Measurements from ENCODE around the gene TMEM247. TPM values are rescaled to one million over a fixed set of nuclear protein-coding genes. Genes with fewer than 3 reads are reported as not detected.

Gene TMEM247
- total RNA-seq, 3 donors from 2014 or later (not counting 1 experiment from before 2014, with no cell fraction given) = not detected

GRCh38 chr2:46499392-46499785 is 20.0 kb downstream of the TMEM247 start:
- Mint-ChIP-seq H3K36me3 (no peaks in the 10 kb centered on the region), H3K4me3 (peak overlapping the region; percentile 95), H3K27ac (peak overlapping the region; percentile 94 to 96), H3K4me1 (peaks cover 8 to 17% of the 10 kb centered on the region in 2 donors), H3K9me3 (no peaks in the 10 kb centered on the region), H3K27me3 (ENCODE audit: low read depth in 2 of 2) (peaks cover 0 to 3% of the 10 kb centered on the region in 2 donors)
- H3K27ac ChIP-seq (ENCODE audit: low read length) = peak overlapping the region; percentile 82
- H3K27me3 ChIP-seq (ENCODE audit: control insufficient read depth, insufficient read depth, low read length) = no peaks in the 10 kb centered on the region
- TF ChIP-seq, protein P1, sequence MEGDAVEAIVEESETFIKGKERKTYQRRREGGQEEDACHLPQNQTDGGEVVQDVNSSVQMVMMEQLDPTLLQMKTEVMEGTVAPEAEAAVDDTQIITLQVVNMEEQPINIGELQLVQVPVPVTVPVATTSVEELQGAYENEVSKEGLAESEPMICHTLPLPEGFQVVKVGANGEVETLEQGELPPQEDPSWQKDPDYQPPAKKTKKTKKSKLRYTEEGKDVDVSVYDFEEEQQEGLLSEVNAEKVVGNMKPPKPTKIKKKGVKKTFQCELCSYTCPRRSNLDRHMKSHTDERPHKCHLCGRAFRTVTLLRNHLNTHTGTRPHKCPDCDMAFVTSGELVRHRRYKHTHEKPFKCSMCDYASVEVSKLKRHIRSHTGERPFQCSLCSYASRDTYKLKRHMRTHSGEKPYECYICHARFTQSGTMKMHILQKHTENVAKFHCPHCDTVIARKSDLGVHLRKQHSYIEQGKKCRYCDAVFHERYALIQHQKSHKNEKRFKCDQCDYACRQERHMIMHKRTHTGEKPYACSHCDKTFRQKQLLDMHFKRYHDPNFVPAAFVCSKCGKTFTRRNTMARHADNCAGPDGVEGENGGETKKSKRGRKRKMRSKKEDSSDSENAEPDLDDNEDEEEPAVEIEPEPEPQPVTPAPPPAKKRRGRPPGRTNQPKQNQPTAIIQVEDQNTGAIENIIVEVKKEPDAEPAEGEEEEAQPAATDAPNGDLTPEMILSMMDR (IDR thresholded peaks at IDR 0.05) = no peak
- H3K9me3 ChIP-seq (ENCODE audit: control insufficient read depth, insufficient read depth, low read length) = no peaks in the 10 kb centered on the region
- no peaks in the 10 kb centered on the region for H3K36me3 ChIP-seq (ENCODE audit: control insufficient read depth, insufficient read depth, low read length)
- H3K4me1 ChIP-seq (ENCODE audit: control insufficient read depth, insufficient read depth, low read length) = peaks cover 8% of the 10 kb centered on the region
- intact Hi-C loops (cut with micrococcal nuclease) = no loop called here
- no peak for ATAC-seq
- WGBS (ENCODE audit: insufficient coverage) = 36% methylated on average over 7 of the region's 7 CpGs
- DNase-seq = no peak
- H3K4me3 ChIP-seq (ENCODE audit: low read length) = peak overlapping the region; percentile 62

DNA sequence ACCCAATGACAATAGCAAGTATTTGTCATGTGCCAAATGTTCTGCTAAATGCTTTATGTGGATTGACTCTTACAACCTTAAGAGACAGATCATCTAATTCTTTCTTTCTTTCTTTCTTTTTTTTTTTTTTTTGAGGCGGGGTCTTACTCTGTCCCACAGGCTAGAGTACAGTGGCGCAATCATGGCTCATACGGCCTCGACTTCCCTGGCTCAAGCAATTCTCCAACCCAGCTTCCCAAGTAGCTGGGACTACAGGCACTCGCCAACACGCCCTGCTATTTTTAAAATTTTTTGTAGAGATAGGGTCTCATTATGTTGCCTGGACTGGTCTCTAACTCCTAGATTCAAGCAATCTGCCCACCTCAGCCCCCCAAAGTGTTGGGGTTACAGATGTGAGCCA is 21.4 kb downstream of the TMEM247 start:
- H3K36me3 Mint-ChIP-seq = no peaks in the 10 kb centered on the region
- peak overlapping the region; percentile 94 to 96 for H3K27ac Mint-ChIP-seq
- no peaks in the 10 kb centered on the region for H3K9me3 Mint-ChIP-seq
- Histone ChIP-seq H3K4me1 (ENCODE audit: control insufficient read depth, insufficient read depth, low read length) (peaks cover 9% of the 10 kb centered on the region), H3K36me3 (ENCODE audit: control insufficient read depth, insufficient read depth, low read length) (no peaks in the 10 kb centered on the region), H3K27ac (ENCODE audit: low read length) (no peak overlapping the region), H3K9me3 (ENCODE audit: control insufficient read depth, insufficient read depth, low read length) (no peaks in the 10 kb centered on the region), H3K4me3 (ENCODE audit: low read length) (no peak overlapping the region), H3K27me3 (ENCODE audit: control insufficient read depth, insufficient read depth, low read length) (no peaks in the 10 kb centered on the region)
- H3K4me3 Mint-ChIP-seq = peak overlapping the region; percentile 53
- peaks cover 13 to 21% of the 10 kb centered on the region in 2 donors for H3K4me1 Mint-ChIP-seq
- TF ChIP-seq, protein P1 (IDR thresholded peaks at IDR 0.05) = no peak
- H3K27me3 Mint-ChIP-seq (ENCODE audit: low read depth in 2 of 2) = peaks cover 0 to 3% of the 10 kb centered on the region in 2 donors
- WGBS (ENCODE audit: insufficient coverage) = 92% methylated on average over 5 of the region's 6 CpGs
- DNase-seq (no peak), ATAC-seq (no peak)
- intact Hi-C loops (cut with micrococcal nuclease) = no loop called here

DNA sequence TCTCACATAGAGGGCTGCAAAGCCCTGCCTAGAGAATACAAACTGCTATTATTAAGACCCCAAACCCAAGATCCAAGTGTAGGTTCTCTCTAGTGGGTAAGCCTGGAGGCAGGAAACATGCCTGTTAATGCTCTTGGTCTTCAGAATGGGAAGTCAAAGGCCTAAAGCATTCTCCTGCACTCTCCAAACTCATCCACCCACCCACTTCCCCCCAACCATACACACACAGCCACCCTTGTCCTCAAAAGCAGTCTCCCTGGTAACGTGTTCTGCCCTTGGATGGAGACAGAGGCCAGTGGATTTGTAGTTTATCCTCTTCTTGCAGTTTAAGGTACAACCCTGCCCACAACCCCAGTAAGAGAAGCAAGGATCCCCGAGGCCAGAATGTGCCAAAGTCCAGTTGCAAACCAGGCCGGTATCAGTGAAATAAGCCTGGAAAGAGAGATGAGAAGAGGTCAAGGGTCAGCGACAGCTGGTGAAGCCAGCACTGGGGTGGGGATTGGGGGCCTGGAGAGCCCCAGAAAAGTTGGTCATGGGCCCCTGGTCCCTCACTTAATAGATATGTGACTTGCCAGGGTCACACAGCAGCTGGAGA is 23.0 kb downstream of the TMEM247 start:
- TF ChIP-seq, protein P1 (IDR thresholded peaks at IDR 0.05) = no peak
- ATAC-seq = no peak
- Histone ChIP-seq H3K36me3 (ENCODE audit: control insufficient read depth, insufficient read depth, low read length) (no peaks in the 10 kb centered on the region), H3K27me3 (ENCODE audit: control insufficient read depth, insufficient read depth, low read length) (no peaks in the 10 kb centered on the region), H3K4me3 (ENCODE audit: low read length) (no peak overlapping the region), H3K4me1 (ENCODE audit: control insufficient read depth, insufficient read depth, low read length) (peaks cover 18% of the 10 kb centered on the region), H3K9me3 (ENCODE audit: control insufficient read depth, insufficient read depth, low read length) (no peaks in the 10 kb centered on the region), H3K27ac (ENCODE audit: low read length) (no peak overlapping the region)
- intact Hi-C loops (cut with micrococcal nuclease) = no loop called here
- Mint-ChIP-seq H3K9me3 (no peaks in the 10 kb centered on the region), H3K4me1 (peaks cover 22 to 33% of the 10 kb centered on the region in 2 donors), H3K4me3 (no peak overlapping the region), H3K27me3 (ENCODE audit: low read depth in 2 of 2) (peaks cover 0 to 3% of the 10 kb centered on the region in 2 donors), H3K27ac (peak overlapping the region in 1 of 2 donors; percentile 42), H3K36me3 (no peaks in the 10 kb centered on the region)
- WGBS (ENCODE audit: insufficient coverage) = 94% methylated on average over 4 of the region's 4 CpGs
- no peak for DNase-seq

DNA sequence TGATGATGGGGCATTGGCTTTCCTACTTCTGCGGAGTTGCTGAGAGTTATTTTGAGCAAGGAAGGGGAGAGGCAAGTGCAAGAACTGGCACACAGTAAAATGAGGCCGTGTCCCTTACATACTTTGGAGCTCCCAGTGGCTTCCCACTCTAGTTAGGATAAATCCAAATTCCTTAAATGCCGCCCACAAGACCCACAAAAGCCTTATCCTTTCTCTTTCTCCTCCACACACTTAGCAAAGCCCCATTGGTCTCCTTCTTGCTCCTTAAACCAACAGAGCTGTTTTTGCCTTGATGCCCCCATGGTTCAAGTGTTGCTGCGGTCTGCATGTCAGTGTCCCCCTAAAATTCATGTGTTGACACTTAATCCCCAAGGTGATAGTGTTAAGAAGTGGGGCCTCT is 24.3 kb downstream of the TMEM247 start:
- Histone ChIP-seq H3K9me3 (ENCODE audit: control insufficient read depth, insufficient read depth, low read length) (no peaks in the 10 kb centered on the region), H3K4me1 (ENCODE audit: control insufficient read depth, insufficient read depth, low read length) (peaks cover 18% of the 10 kb centered on the region), H3K4me3 (ENCODE audit: low read length) (no peak overlapping the region), H3K27ac (ENCODE audit: low read length) (no peak overlapping the region), H3K27me3 (ENCODE audit: control insufficient read depth, insufficient read depth, low read length) (no peaks in the 10 kb centered on the region), H3K36me3 (ENCODE audit: control insufficient read depth, insufficient read depth, low read length) (no peaks in the 10 kb centered on the region)
- DNase-seq = no peak
- Mint-ChIP-seq H3K36me3 (no peaks in the 10 kb centered on the region), H3K4me3 (no peak overlapping the region), H3K4me1 (peaks cover 22 to 37% of the 10 kb centered on the region in 2 donors), H3K9me3 (no peaks in the 10 kb centered on the region), H3K27me3 (ENCODE audit: low read depth in 2 of 2) (no peaks in the 10 kb centered on the region), H3K27ac (peak overlapping the region in 1 of 2 donors; percentile 36)
- intact Hi-C loops (cut with micrococcal nuclease) = no loop called here
- no peak for ATAC-seq
- TF ChIP-seq, protein P1 (IDR thresholded peaks at IDR 0.05) = no peak
- 96% methylated on average over 4 of the region's 4 CpGs for WGBS (ENCODE audit: insufficient coverage)
